OCI-LY3 (cell line): ENCODE data around the gene TTC22.

Source experiments
- H2AFZ ChIP-seq: fragments of 200-600, 300-600 bp; shearing (Covaris generic); 2 replicates; pipeline ENCODE4 v1.6.0; 2014; ENCODE audit warnings: antibody characterized with exemption, low read depth, low read length
- H3K27ac ChIP-seq: fragments of 200-600, 300-600 bp; sonication (generic); 2 replicates; pipeline ENCODE4 v1.5.1; 2014; ENCODE audit warnings: mild to moderate bottlenecking, low read length, moderate library complexity, mixed read lengths
- H3K27me3 ChIP-seq: fragments of 200-600, 300-600 bp; sonication (generic); 2 replicates; pipeline ENCODE4 v1.6.1; 2014; ENCODE audit warnings: low read depth, low read length, mixed read lengths
- H3K36me3 ChIP-seq: fragments of 200-600, 300-600 bp; sonication (generic); replicated peaks from 2 replicates; pipeline ENCODE3; 2014; ENCODE audit warnings: low read depth, low read length, mixed read lengths
- H3K4me1 ChIP-seq: fragments of 300-600, 200-600 bp; sonication (generic); 2 replicates; pipeline ENCODE4 v1.6.1; 2014; ENCODE audit warnings: low read length, mixed read lengths
- H3K4me2 ChIP-seq: fragments of 200-600, 300-600 bp; sonication (generic); 2 replicates; pipeline ENCODE4 v1.6.1; 2014; ENCODE audit warnings: low read length, mixed read lengths
- H3K4me3 ChIP-seq: fragments of 300-600, 200-600 bp; sonication (generic); 2 replicates; pipeline ENCODE4 v1.5.1; 2014; ENCODE audit warnings: antibody characterized with exemption, mild to moderate bottlenecking, low read length, moderate library complexity
- H3K79me2 ChIP-seq: fragments of 300-600, 200-600 bp; shearing (Covaris generic); 2 replicates; pipeline ENCODE4 v1.6.1; 2014; ENCODE audit warnings: mild to moderate bottlenecking, low read length, mixed read lengths
- H3K9ac ChIP-seq: fragments of 300-600, 200-600 bp; shearing (Covaris generic); 2 replicates; pipeline ENCODE4 v1.6.0; 2014; ENCODE audit warnings: mild to moderate bottlenecking, low read length, moderate library complexity
- H3K9me3 ChIP-seq: fragments of 200-600, 300-600 bp; shearing (Covaris generic); 2 replicates; pipeline ENCODE4 v1.6.1; 2014; ENCODE audit warnings: low read length, mixed read lengths; ENCODE audit not compliant: insufficient read depth
- H4K20me1 ChIP-seq: fragments of 200-600, 300-600 bp; sonication (generic); 2 replicates; pipeline ENCODE4 v1.6.1; 2016; ENCODE audit warnings: low read length, mixed read lengths; ENCODE audit not compliant: insufficient read depth
- CTCF ChIP-seq: fragments of 200-600, 300-600 bp; sonication (generic); IDR thresholded peaks from 2 replicates; pipeline ENCODE4 v1.5.1; 2014; ENCODE audit warnings: antibody characterized with exemption, low read length, low read depth
- EZH2phosphoT487 ChIP-seq: fragments of 200-600 bp; shearing (Covaris generic); IDR thresholded peaks from 2 replicates; pipeline ENCODE4 v1.6.1; 2018; ENCODE audit warnings: antibody characterized with exemption, mixed run types, low read depth

TTC22 gene

GRCh38 chr1:54837002-54837853, 36.1 kb upstream of the TTC22 start:
- no peaks in the 10 kb centered on the region for H3K36me3 ChIP-seq
- no peak for TF ChIP-seq CTCF
- no peak for TF ChIP-seq EZH2phosphoT487
- H2AFZ ChIP-seq, result no peak overlapping the region
- H3K27me3 ChIP-seq, result no peaks in the 10 kb centered on the region
- no peaks in the 10 kb centered on the region for H4K20me1 ChIP-seq
- no peaks in the 10 kb centered on the region for H3K9me3 ChIP-seq
- H3K9ac ChIP-seq, result no peak overlapping the region
- H3K4me3 ChIP-seq, result no peak overlapping the region
- H3K4me2 ChIP-seq, result no peak overlapping the region
- no peak overlapping the region for H3K27ac ChIP-seq
- no peaks in the 10 kb centered on the region for H3K79me2 ChIP-seq
- no peaks in the 10 kb centered on the region for H3K4me1 ChIP-seq

- no peaks in the 10 kb centered on the region for H3K27me3 ChIP-seq
- H3K27ac ChIP-seq, result no peak overlapping the region
- H3K36me3 ChIP-seq, result no peaks in the 10 kb centered on the region
- no peak overlapping the region for H3K4me3 ChIP-seq
- no peak overlapping the region for H2AFZ ChIP-seq
- H3K9me3 ChIP-seq, result no peaks in the 10 kb centered on the region
- TF ChIP-seq EZH2phosphoT487 (no peak), CTCF (no peak)
- no peaks in the 10 kb centered on the region for H4K20me1 ChIP-seq
- H3K4me2 ChIP-seq, result no peak overlapping the region
- H3K9ac ChIP-seq, result no peak overlapping the region
- no peaks in the 10 kb centered on the region for H3K79me2 ChIP-seq
- no peaks in the 10 kb centered on the region for H3K4me1 ChIP-seq
These were observed 35.5 kb upstream of the TTC22 start for GRCh38 chr1:54836594-54836993.

- no peaks in the 10 kb centered on the region for H4K20me1 ChIP-seq
- TF ChIP-seq EZH2phosphoT487 (no peak), CTCF (no peak)
These were observed 34.8 kb upstream of the TTC22 start for GRCh38 chr1:54835970-54836369.

GRCh38 chr1:54835131-54835898, 34.2 kb upstream of the TTC22 start:
- Histone ChIP-seq H3K27ac (no peak overlapping the region), H4K20me1 (no peaks in the 10 kb centered on the region), H3K4me2 (no peak overlapping the region), H3K27me3 (no peaks in the 10 kb centered on the region), H3K9ac (no peak overlapping the region), H3K4me1 (no peaks in the 10 kb centered on the region), H2AFZ (no peak overlapping the region), H3K9me3 (no peaks in the 10 kb centered on the region), H3K79me2 (no peaks in the 10 kb centered on the region), H3K36me3 (no peaks in the 10 kb centered on the region), H3K4me3 (no peak overlapping the region)
- no peak for TF ChIP-seq CTCF
- TF ChIP-seq EZH2phosphoT487, result no peak

More at GRCh38 chr1:54835970-54836369, 34.8 kb upstream of the TTC22 start:
- no peaks in the 10 kb centered on the region for H3K9me3 ChIP-seq
- no peaks in the 10 kb centered on the region for H3K79me2 ChIP-seq
- no peak overlapping the region for H3K4me3 ChIP-seq
- no peak overlapping the region for H3K4me2 ChIP-seq
- no peak overlapping the region for H3K9ac ChIP-seq
- H2AFZ ChIP-seq, result no peak overlapping the region
- no peaks in the 10 kb centered on the region for H3K27me3 ChIP-seq
- no peaks in the 10 kb centered on the region for H3K36me3 ChIP-seq
- H3K4me1 ChIP-seq, result no peaks in the 10 kb centered on the region
- H3K27ac ChIP-seq, result no peak overlapping the region
